Heart right ventricle (tissue), 16 donors: ENCODE results near the gene CLRN2. TPM values are rescaled to one million over a fixed set of nuclear protein-coding genes. Genes with fewer than 3 reads are reported as not detected.

Experiments used
- ATAC-seq, 8 donors: fragments of 200-7000 bp; cut with Tn5 transposase; one replicate each; pipeline ENCODE4 v1.9.1; 2020; ENCODE audit warnings: mild to moderate bottlenecking in 8 of 8, moderate library complexity in 8 of 8, moderate number of reproducible peaks in 1 of 8
- DNase-seq, 2 donors: peaks; one replicate each; pipeline ENCODE4 v3.0.0-alpha.2; 2020
- H3K27ac ChIP-seq, 10 donors: fragments of 200-600 bp; sonication (generic) in 2 of 10; one replicate each; pipeline versions ENCODE4 v1.5.0 to v1.8.0; 2020 to 2022; ENCODE audit warnings: mild to moderate bottlenecking in 3 of 10
- H3K27me3 ChIP-seq, 7 donors: fragments of 200-600 bp; one replicate each; pipeline ENCODE4 v1.8.0; 2021 to 2022; ENCODE audit warnings: mild to moderate bottlenecking in 2 of 7
- H3K36me3 ChIP-seq, 9 donors: fragments of 200-600 bp; sonication (generic) in 1 of 9; one replicate each; pipeline versions ENCODE4 v1.5.0 to v1.8.0; 2020 to 2022; ENCODE audit warnings: mild to moderate bottlenecking in 2 of 9
- H3K4me1 ChIP-seq, 9 donors: fragments of 200-600 bp; sonication (generic) in 1 of 9; one replicate each; pipeline versions ENCODE4 v1.5.0 to v1.8.0; 2020 to 2022; ENCODE audit warnings: mild to moderate bottlenecking in 4 of 9
- H3K4me3 ChIP-seq, 10 donors: fragments of 200-600 bp; sonication (generic) in 2 of 10; one replicate each; pipeline versions ENCODE4 v1.5.0 to v1.8.0; 2020 to 2022; ENCODE audit warnings: mild to moderate bottlenecking in 7 of 10, moderate library complexity in 2 of 10
- H3K9me3 ChIP-seq, 11 donors: fragments of 200-600 bp in 10 of 11; sonication (generic) in 2 of 11; one replicate each; pipeline versions ENCODE4 v1.5.0 to v1.8.0; 2013 to 2022; ENCODE audit warnings: mild to moderate bottlenecking in 2 of 11, control low read depth in 1 of 11, moderate library complexity in 1 of 11
- CTCF ChIP-seq, 9 donors: fragments of 200-600 bp; sonication (generic) in 2 of 9; IDR thresholded peaks; one replicate each; pipeline versions ENCODE4 v1.5.0 to v1.8.0; 2021 to 2022; ENCODE audit warnings: antibody characterized with exemption in 9 of 9, mild to moderate bottlenecking in 5 of 9, moderate library complexity in 1 of 9
- WGBS, 2 donors: extraction: QIAGEN DNeasy Blood & Tissue Kit; methylation state at CpG; one replicate each; pipeline ENCODE4 v1.1.7; 2013; ENCODE audit warnings: inconsistent platforms in 1 of 2; 5-methylcytosine and 5-hydroxymethylcytosine counted together
- intact Hi-C, 10 donors: fragments of 100-400 bp; cut with DNase I; formaldehyde crosslinking; loops; one replicate each; pipeline versions ENCODE4 v1.11.1 to v1.14.2; 2022
- polyA plus RNA-seq, 2 donors: library from polyadenylated mRNA; stranded (reverse); fragments of 200-250 nt; gene quantifications; one replicate each; pipeline ENCODE4 v1.2.3, GENCODE V29; 2013
- total RNA-seq, 10 donors: library from RNA; stranded (reverse); fragmentation: NEBNext Ultra II Directional in 3 of 10; extraction: Animal tissue kit (Norgen Biotek cat#: 25700) in 3 of 10; gene quantifications; one replicate each; pipeline versions ENCODE4 v1.2.1 to v1.2.4, GENCODE V29; 2021 to 2023
- donor health status: Arrhythmogenic right ventricular cardiomyopathy.
- donor health status: ischemic (EF 13 %, LVEDD 7.1; RV severe dilation, severe dysfunction).
- donor health status: healthy with polysubstance abuse.
- donor health status: DM: no; HTN: yes; CAD: no.
- donor health status: DM: no; HTN: no; CAD: no.
- donor health status: ischemic (EF 25% LVEDD 6.9; RV normal size, moderate dysfunction).
- donor health status: ischemic (EF 25% LVEDD 5.7; RV mildly dilated, moderate dysfunction).
- donor health status: healthy.
- donor health status: DM: yes; HTN: yes; CAD: no.
- donor health status: Ischemic cardiomyopathy.
- donor health status: ischemic (EF 35%, LVEDD 5.7; RV mildly dilated, moderate dysfunction).
- donor health status: nonischemic (EF 11% LVEDD 7.7; RV severe dilation, severe dysfunction).
- donor health status: DM: yes; HTN: yes; CAD: no.
- donor health status: PGD.
- donor health status: ischemic (EF 29% LVEDD 5.4; RV normal size, mild dysfunction).
- donor health status: nonischemic (EF 23%, LVEDD 6.1; RV moderate dilation, normal function).

The CLRN2 gene
- total and polyA plus RNA-seq, 12 donors, result not detected

GRCh38 chr4:17511950-17512795 lies 2.8 kb upstream of the CLRN2 start, which contains the start of gene QDPR:
Gene QDPR, minus strand, starts transcription at chr4:17512090. Its CDS starts 36 bp downstream, at chr4:17512054.
- peak; percentile 88 to 96 (median 95) for ATAC-seq
- peak; percentile 81 to 90 for DNase-seq
- peaks cover 0 to 25% (median 4%) of the 10 kb centered on the region in 9 donors for H3K36me3 ChIP-seq
- peak within 1 kb of the TSS; percentile 62 to 93 (median 80) for H3K4me3 ChIP-seq
- peak in 8 of 9 donors; percentile 5 to 67 (median 44) for TF ChIP-seq CTCF (IDR thresholded peaks at IDR 0.05)
- intact Hi-C loops, result loop anchor here in 2 of 10 donors (5.0 kb wide), 2 partner anchors 35 to 65 kb away; partner anchors contain the start of gene LAP3 (in 1 of the 2)
- H3K27me3 ChIP-seq, result peaks cover 0 to 18% (median under 1%) of the 10 kb centered on the region in 7 donors
- WGBS, 2 donors, result 1 to 3% methylated on average over 45 to 64 of the region's 65 CpGs
- H3K9me3 ChIP-seq, result no peaks in the 10 kb centered on the region
- H3K27ac ChIP-seq, result peak within 1 kb of the TSS in 9 of 10 donors; percentile 64 to 85 (median 77)
- peaks cover 0 to 27% (median 19%) of the 10 kb centered on the region in 9 donors for H3K4me1 ChIP-seq

- H3K27ac ChIP-seq, result peak overlapping the region in 2 of 10 donors; percentile 76 to 85
- ATAC-seq, result no peak
- no peaks in the 10 kb centered on the region for H3K9me3 ChIP-seq
- WGBS, 2 donors, result 90% methylated on average over 5 of the region's 5 CpGs
- no peak for DNase-seq
- peaks cover 0 to 16% (median 0%) of the 10 kb centered on the region in 9 donors for H3K36me3 ChIP-seq
- no peak for TF ChIP-seq CTCF (IDR thresholded peaks at IDR 0.05)
- intact Hi-C loops, result loop anchor here in 2 of 10 donors (5.0 kb wide), 2 partner anchors 34 to 64 kb away; partner anchors contain the start of gene LAP3 (in 1 of the 2)
- peak overlapping the region in 1 of 10 donors; percentile 83 for H3K4me3 ChIP-seq
- H3K27me3 ChIP-seq, result peaks cover 0 to 28% (median 6%) of the 10 kb centered on the region in 7 donors
- peaks cover 0 to 27% (median 19%) of the 10 kb centered on the region in 9 donors for H3K4me1 ChIP-seq
Measured at GRCh38 chr4:17512973-17513665, 1.8 kb upstream of the CLRN2 start.

DNA sequence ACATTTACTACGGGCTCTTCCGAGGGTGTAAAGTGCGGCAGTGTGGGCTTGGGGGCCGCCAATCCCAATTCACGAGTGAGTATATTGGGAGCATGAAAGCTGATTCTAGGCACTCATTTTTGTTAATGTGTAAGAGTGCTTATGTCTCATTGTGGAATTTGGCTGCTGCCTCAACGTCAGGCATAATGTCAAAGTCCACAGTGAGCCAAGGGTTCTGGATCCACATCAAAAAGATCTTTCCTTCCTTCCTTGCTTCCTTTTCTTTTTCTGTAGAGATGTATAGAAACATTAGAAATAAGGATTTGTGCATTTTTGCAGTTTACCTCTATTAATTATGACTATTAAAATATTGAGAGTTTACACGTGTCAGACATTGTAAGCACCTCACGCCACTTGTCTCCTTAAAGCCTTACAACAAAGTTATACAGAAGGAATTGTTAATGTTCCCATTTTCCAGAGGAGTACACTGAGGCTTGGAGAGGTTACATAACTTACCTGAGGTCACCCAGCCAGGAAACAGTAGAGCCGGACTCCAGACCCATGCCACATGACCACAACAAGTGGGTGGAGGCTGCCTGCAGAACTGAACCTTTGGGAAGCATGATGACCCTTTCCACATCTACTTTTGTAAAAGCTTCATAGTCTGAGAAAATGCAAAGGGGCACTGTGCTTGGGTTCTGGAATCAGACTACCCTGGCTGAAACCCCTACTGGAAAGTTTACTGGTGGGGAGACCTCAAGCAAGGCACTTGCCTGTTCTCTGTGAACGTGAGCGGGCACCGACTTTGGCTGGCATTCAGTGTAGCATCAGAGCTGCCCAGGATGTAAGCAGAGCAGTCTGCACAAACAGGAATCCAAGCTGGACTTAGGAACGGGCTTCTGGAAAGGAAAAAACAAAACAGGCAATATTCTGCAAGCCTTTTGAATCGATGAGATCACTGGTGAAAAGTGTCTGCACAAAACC lies 761 bp downstream of the CLRN2 start:
- ATAC-seq (no peak), DNase-seq (no peak)
- intact Hi-C loops, result no loop called here
- Histone ChIP-seq H3K9me3 (no peaks in the 10 kb centered on the region), H3K36me3 (no peaks in the 10 kb centered on the region), H3K27ac (no peak overlapping the region), H3K27me3 (peaks cover 0 to 40% (median 6%) of the 10 kb centered on the region in 7 donors), H3K4me1 (peaks cover 0 to 19% (median 11%) of the 10 kb centered on the region in 9 donors), H3K4me3 (no peak overlapping the region)
- no peak for TF ChIP-seq CTCF (IDR thresholded peaks at IDR 0.05)
- WGBS, 2 donors, result 75% methylated on average over 14 of the region's 14 CpGs
